Erythroblast (primary cell): ENCODE measurements around the gene SRGAP3.

Experiments used
- DNase-seq, 2 experiments: peaks; one replicate each; lab custom pipeline; 2025; lab: John Stamatoyannopoulos, UW
- GATA1 ChIP-seq: IDR thresholded peaks from 2 replicates; pipeline ENCODE4 v1.6.1; 2011; ENCODE audit warnings: low read depth, mild to moderate bottlenecking, control low read depth, low read length, moderate library complexity
- POLR2A ChIP-seq: IDR thresholded peaks from 2 replicates; pipeline ENCODE4 v1.6.1; 2011; ENCODE audit warnings: mild to moderate bottlenecking, low read length

SRGAP3 gene

GRCh38 chr3:9246189-9246588 is 3.3 kb downstream of the SRGAP3 start:
- no peak for TF ChIP-seq POLR2A
- no peak for TF ChIP-seq GATA1
- DNase-seq: no peak

- no peak for TF ChIP-seq POLR2A
- no peak for TF ChIP-seq GATA1
- DNase-seq: no peak
Measured at GRCh38 chr3:9244495-9245183, 4.8 kb downstream of the SRGAP3 start.

DNA sequence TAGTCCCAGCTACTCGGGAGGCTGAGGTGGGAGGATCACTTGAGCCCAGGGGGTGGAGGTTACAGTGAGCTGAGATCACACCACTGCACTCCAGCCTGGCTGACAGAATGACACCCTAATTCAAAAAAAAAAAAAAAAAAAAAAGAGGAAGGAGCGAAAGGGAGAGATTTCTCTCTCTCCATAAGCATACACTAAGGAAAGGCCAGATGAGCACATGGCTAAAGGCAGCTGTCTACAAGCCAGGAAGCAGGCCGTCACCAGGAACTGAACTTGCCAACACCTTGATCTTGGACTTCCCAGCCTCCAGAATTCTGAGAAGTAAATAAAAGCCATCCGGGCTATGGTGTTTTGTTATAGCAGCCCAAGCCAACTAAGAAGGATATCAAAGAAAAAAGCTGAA is 7.5 kb downstream of the SRGAP3 start:
- no peak for DNase-seq

GRCh38 chr3:9239680-9240079 is 9.8 kb downstream of the SRGAP3 start:
- TF ChIP-seq POLR2A: no peak
- TF ChIP-seq GATA1: no peak
- DNase-seq: no peak

More for the DNA sequence above, 7.5 kb downstream of the SRGAP3 start:
- TF ChIP-seq POLR2A: no peak
- no peak for TF ChIP-seq GATA1

DNA sequence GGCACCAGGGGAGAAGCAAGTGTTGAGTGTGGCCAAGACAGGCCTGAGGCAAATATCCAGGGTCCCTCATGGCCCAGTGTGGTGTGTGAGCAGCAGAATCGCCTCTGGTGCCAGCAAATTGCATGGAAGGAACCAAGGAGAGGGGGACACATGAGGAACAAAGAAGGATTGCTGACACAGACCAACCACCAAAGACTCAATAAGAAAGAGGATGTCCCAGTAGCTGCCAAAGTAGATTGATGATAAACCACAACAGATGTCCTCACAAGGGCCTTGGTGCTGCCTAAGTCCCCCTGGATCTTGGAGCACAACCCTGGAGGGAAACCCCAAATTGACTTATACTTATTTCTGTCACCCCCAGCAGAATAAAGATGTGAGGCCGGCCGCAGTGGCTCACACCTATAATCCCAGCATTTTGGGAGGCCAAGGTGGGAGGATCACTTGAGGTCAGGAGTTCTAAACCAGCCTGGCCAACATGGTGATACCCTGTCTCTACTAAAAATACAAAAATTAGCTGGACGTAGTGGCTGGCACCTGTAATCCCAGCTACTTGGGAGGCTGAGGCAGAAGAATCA is 10.6 kb downstream of the SRGAP3 start:
- no peak for TF ChIP-seq POLR2A
- TF ChIP-seq GATA1: no peak
- DNase-seq: no peak

GRCh38 chr3:9238276-9238675 is 11.2 kb downstream of the SRGAP3 start:
- DNase-seq: no peak
- TF ChIP-seq GATA1 (no peak), POLR2A (no peak)

DNA sequence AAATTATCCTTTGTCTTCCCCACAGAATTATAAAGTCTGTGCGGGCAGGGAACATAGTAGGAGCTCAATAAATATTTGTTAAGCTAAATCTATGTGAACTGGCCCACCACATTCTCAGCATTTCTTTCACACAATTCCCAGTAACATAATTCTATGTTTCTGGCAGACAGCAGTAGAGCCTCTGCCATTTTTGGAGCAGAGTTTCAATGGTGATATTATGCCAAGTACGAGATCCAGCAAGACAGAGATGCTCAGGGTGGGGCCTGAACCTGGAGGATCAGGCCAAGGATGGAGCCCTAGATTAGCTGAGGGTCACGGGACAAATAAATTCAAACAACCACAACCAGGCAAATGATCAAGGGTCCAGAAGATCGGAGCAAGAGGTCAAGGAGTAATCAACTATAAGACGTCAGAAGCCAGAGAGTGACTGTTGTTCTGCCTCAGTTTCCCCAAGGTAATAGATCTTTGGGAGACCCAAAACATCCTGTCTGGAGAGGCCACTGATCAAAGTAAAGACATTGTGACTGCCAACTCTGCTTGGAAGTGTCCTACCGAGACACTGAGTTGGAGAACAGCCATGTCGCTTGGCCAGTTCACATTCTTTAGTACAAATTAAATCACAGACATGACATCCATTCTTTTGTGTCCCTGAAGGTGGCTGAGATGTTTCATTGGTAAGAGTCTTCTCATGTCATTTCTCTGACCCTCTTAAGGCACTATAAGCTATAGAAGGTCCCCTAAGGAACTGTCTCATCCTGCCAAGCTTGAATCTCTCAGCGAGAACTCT is 15.4 kb downstream of the SRGAP3 start:
- TF ChIP-seq POLR2A (no peak), GATA1 (no peak)

GRCh38 chr3:9233101-9233500 is 16.3 kb downstream of the SRGAP3 start:
- no peak for DNase-seq
- no peak for TF ChIP-seq POLR2A

More for the DNA sequence above, 15.4 kb downstream of the SRGAP3 start:
- no peak for DNase-seq

DNA sequence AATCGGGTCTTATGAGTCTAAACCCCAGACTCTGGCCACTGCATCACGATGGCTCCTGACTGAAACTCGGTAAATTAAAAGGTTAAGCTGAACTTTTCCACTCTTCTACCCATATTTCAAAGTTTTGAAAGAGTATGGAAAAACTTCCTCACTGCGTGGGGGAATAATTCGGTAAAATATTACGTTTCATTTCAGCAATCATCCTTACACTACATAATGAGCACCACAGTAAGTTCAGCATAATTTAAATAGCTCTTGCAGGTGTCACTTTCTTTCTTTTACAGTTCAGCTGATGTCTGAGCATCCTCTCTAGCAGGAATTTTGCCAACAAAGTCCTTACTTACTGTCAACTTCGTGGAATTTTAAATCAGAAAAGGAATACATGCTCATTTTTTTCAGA is 17.5 kb downstream of the SRGAP3 start:
- DNase-seq: no peak
- TF ChIP-seq GATA1: no peak
- TF ChIP-seq POLR2A: no peak

DNA sequence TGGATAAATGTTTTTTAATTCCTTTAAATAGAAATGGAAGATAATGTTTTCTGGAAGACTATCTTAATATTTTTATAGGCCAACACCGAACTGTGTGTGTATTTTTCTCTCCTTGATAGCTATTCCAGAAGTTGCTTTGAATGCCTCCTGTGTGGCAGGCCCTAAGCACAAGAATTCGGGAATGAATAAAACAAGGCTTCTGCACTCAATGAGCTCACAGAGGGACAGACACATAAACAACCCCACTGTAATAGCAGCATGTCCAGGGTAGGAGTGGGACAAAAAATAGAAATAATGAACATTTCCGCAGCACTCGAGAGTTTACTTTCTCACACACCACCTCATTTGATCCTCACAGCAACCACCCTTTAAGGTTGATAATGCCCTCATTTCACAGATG is 18.0 kb downstream of the SRGAP3 start:
- no peak for DNase-seq
- TF ChIP-seq GATA1: no peak
- no peak for TF ChIP-seq POLR2A

DNA sequence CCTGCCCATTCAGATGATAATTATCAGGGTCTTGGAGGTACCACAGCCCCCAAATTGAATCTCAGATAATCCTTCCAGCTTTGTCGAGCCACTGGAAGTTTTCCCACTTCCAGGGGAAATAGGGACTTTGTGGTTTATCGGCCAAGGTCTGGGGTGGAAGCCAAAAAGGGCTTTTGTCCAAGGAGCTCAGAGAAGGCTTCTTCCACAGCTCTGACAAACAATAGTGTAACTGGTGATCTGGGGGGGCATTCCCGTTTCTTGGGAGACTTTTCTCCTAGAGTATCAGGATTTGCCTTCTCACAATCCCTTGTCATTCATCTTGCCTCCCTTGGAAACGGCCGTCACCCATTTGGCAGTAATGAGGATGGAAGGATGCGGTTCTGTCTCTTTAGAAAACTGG is 18.4 kb downstream of the SRGAP3 start:
- no peak for DNase-seq
- TF ChIP-seq GATA1 (no peak), POLR2A (no peak)

- no peak for DNase-seq
- TF ChIP-seq POLR2A (no peak), GATA1 (no peak)
Measured at GRCh38 chr3:9230596-9230995, 18.9 kb downstream of the SRGAP3 start.

DNA sequence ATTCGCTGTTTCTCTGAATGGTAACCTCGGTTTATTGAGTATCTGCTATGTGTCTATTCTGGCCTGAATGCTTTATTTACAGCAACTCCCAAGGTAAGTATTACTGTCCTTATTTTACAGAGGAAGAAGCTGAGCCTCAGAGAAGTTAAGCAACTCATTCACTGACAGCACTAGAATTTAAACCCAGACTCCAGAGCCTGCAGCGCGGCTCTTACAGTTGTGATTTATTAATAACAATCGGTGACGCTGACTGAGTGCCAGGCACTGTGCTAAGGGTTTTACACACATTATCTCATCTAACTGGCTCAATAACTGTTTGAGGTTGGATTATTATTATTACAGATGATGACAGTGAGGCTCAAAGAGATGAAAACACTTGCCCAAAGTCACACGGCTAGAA is 19.6 kb downstream of the SRGAP3 start:
- no peak for DNase-seq
- TF ChIP-seq GATA1 (no peak), POLR2A (no peak)

DNA sequence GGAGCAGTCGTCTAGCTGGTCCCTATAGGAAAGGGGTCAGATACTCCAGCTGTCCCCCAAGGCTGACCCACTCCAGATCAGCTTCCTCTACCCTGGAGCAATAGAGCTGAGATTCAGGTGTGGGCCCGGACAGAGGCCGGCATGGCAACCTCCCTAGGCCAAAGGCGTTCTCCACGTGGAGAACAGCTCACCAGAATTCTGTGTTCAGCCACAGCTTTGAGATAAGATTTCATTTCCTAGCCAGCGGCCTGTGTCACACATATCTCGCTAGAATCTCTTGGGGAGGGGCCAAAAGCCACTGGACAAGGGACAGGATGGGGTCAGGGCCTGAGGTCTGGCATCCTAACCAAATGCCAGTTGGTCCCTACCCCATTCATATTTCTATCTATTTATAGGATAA is 20.1 kb downstream of the SRGAP3 start:
- no peak for TF ChIP-seq POLR2A
- TF ChIP-seq GATA1: no peak

More for the DNA sequence above, 20.1 kb downstream of the SRGAP3 start:
- no peak for DNase-seq
